ENCODE measurements around the gene PGAM5. TPM values are rescaled to one million over a fixed set of nuclear protein-coding genes. Genes with fewer than 3 reads are reported as not detected.
A peak's percentile ranks its signal among the peaks of the same experiment; 100 is the strongest.

Gene PGAM5
- total and polyA plus RNA-seq, 8 donors = 13.6 to 37.4 (median 17.2) TPM

DNA sequence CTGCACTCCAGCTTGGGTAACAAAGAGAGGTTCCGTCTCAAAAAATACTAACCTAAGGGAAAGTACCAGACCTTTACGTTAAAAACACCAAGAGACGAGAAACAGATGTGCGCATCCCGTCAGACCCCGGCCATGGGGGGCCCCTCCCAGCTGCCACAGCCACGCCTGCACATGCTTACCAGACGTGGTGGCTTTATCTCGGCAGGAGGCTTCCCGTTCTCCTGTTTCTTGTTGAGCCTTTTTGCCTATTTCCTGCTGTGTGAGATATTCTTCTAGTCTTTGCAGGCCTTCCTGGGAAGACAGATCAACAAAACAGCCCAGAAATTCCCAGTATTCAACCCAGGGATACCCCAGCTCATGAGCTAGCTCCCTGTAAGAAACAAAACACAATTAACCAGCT lies 23.6 kb downstream of the PGAM5 start:
- TF ChIP-seq, protein P1, sequence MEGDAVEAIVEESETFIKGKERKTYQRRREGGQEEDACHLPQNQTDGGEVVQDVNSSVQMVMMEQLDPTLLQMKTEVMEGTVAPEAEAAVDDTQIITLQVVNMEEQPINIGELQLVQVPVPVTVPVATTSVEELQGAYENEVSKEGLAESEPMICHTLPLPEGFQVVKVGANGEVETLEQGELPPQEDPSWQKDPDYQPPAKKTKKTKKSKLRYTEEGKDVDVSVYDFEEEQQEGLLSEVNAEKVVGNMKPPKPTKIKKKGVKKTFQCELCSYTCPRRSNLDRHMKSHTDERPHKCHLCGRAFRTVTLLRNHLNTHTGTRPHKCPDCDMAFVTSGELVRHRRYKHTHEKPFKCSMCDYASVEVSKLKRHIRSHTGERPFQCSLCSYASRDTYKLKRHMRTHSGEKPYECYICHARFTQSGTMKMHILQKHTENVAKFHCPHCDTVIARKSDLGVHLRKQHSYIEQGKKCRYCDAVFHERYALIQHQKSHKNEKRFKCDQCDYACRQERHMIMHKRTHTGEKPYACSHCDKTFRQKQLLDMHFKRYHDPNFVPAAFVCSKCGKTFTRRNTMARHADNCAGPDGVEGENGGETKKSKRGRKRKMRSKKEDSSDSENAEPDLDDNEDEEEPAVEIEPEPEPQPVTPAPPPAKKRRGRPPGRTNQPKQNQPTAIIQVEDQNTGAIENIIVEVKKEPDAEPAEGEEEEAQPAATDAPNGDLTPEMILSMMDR (IDR thresholded peaks at IDR 0.05) = no peak
- Histone ChIP-seq H3K9me3 (no peaks in the 10 kb centered on the region), H3K36me3 (peaks cover 0 to 96% of the 10 kb centered on the region in 2 donors), H3K27me3 (no peaks in the 10 kb centered on the region), H3K27ac (no peak overlapping the region), H3K4me3 (no peak overlapping the region), H3K4me1 (no peaks in the 10 kb centered on the region)
- intact Hi-C loops (cut with DNase I) = no loop called here
- ATAC-seq = no peak
- peak in 1 of 4 donors; percentile 53 for DNase-seq

DNA sequence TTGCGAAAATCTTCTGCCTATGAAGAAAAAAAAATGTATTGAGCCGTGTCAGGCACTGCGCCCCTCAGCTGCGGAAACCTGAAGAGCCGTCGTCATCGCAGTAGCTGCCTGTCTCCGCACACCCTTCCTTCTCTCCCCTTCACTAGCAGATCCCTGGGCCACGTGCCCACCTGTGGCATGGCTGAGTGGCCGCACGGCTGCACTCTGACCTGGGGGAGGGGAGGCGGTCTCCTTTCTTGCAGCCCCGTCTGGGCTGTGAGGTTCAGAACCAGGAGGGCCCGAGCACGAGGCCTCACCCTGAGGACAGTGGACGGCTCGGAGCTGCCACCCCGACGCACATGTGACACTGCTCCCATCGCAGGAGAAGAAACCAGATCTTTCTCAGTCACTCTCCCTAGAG lies 24.9 kb downstream of the PGAM5 start:
- Histone ChIP-seq H3K36me3 (peaks cover 0 to 98% of the 10 kb centered on the region in 2 donors), H3K9me3 (no peaks in the 10 kb centered on the region), H3K27me3 (no peaks in the 10 kb centered on the region), H3K4me3 (no peak overlapping the region), H3K27ac (no peak overlapping the region), H3K4me1 (no peaks in the 10 kb centered on the region)
- ATAC-seq (no peak), DNase-seq (peak in 1 of 4 donors; percentile 65)
- intact Hi-C loops (cut with DNase I) = no loop called here
- TF ChIP-seq, protein P1 (IDR thresholded peaks at IDR 0.05) = no peak

DNA sequence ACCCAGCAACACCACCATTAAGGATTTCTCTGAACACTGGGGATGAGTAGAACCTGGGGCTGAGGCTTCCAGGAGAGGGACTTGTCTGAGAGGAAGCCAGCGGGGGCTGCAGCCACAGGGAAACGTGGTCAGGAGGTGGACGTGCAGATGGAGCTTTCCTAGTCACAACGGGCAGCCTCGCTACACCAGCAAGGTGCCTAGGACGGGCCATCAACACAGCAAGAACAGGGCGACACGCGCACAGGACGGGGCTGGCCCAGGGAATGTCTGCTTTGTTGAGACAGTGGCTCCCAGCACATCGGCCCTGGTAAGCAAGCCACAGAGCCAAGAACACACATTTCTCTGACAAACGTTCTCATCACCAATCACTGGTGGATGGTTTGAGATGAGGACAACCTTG lies 25.7 kb downstream of the PGAM5 start:
- Histone ChIP-seq H3K36me3 (peaks cover 0 to 98% of the 10 kb centered on the region in 2 donors), H3K4me3 (no peak overlapping the region), H3K4me1 (no peaks in the 10 kb centered on the region), H3K27me3 (no peaks in the 10 kb centered on the region), H3K9me3 (no peaks in the 10 kb centered on the region), H3K27ac (no peak overlapping the region)
- TF ChIP-seq, protein P1 (IDR thresholded peaks at IDR 0.05) = no peak
- DNase-seq = peak in 1 of 4 donors; percentile 53
- intact Hi-C loops (cut with DNase I) = no loop called here
- no peak for ATAC-seq

GRCh38 chr12:132736913-132737312 lies 26.3 kb downstream of the PGAM5 start:
- ATAC-seq (peak; percentile 19), DNase-seq (peak in 1 of 4 donors; percentile 49)
- intact Hi-C loops (cut with DNase I) = no loop called here
- Histone ChIP-seq H3K4me1 (no peaks in the 10 kb centered on the region), H3K27me3 (no peaks in the 10 kb centered on the region), H3K9me3 (no peaks in the 10 kb centered on the region), H3K27ac (no peak overlapping the region), H3K36me3 (peaks cover 0 to 98% of the 10 kb centered on the region in 2 donors), H3K4me3 (no peak overlapping the region)
- TF ChIP-seq, protein P1 (IDR thresholded peaks at IDR 0.05) = no peak

DNA sequence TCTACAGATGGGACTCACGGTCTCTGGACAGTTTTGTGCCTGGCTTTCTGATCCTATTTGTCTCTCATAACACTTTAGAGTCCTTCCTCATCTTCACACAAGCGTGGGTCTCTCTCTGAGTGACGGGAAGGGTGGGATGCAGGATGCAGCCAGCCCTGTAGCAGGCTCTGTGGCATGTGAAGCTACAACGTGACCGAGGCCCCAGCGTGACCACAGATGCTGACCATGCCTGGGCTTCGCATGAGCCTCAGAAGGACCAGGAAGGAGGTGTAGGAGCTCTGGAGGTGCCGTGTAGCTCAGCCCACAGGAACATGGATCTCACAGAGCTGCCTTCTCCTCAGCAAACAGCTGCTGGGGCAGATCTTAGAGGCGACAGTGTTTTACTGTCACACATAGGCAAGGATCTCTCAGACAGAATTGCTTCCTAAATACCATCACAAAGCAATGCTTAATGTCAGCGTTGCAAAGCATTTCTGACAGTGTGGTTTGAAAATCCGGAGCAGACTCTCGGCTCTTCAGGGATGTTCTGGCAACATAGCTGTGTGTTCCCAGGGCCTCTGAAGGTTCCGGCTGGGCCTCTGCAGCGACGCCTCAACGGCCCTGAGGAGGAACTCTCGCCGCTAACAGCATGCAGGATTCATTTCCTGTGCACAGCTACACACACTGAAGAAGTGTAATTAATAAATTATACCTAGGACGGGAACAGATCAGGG lies 29.1 kb downstream of the PGAM5 start:
- intact Hi-C loops (cut with DNase I) = no loop called here
- TF ChIP-seq, protein P1 (IDR thresholded peaks at IDR 0.05) = no peak
- Histone ChIP-seq H3K4me3 (no peak overlapping the region), H3K36me3 (peaks cover 0 to 100% of the 10 kb centered on the region in 2 donors), H3K4me1 (no peaks in the 10 kb centered on the region), H3K27me3 (no peaks in the 10 kb centered on the region), H3K9me3 (no peaks in the 10 kb centered on the region), H3K27ac (no peak overlapping the region)
- no peak for ATAC-seq
- peak in 1 of 4 donors; percentile 27 for DNase-seq

Data from left lung (tissue), 10 donors.